ENCODE data around the gene ELL. TPM values are rescaled to one million over a fixed set of nuclear protein-coding genes. Genes with fewer than 3 reads are reported as not detected.

Gene ELL
- total RNA-seq, 1 experiment from 2014 or later = 17.0 TPM

DNA sequence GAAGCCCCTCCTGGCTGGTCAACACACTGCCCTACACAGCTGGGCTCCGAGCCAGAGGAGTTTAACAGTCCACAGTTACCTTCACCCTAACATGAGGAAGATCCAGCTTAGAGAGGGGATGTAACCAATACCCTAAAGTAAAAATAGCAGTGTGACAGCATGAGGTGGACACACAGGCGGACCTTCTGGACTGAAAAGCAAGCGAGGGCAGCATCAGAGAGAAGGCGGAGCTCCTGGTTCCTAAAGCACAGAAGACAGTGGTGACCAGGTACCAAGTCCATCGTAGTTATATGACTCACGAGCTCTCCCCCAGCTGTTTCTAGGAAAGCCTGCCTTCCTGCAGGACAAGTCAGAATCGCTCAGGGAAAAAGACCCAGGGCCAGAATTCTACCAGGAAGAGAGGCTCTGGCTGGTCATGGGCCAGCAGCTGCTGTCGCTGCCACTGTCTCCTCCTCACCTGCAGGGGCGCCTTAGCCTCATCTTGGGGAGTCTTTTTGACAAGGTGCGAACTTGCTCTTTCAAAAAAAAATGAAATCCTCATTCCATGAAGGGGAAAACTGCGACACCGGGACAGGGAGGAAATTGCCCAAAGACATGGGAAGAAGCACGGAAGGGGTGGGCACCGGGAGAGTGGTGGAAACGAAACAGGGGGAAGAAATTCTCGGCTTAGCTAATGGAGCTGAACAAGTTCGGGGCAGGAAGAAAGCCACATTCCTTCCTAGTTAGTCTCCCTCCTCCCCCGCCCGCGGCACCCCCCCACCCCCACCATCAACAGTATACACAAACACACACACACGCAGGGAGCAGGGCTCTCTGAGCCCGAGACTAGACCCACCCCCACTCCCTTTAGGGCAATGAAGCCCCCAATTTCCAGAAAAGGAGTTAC, 1.7 kb downstream of the ELL start:
- H3K9me3 Mint-ChIP-seq = no peaks in the 10 kb centered on the region
- H4K91ac ChIP-seq (ENCODE audit: insufficient read length, low read depth, low read length) = no peak overlapping the region
- H3K14ac ChIP-seq (ENCODE audit: insufficient read depth, low read length) = no peak overlapping the region
- H3K27me3 Mint-ChIP-seq (ENCODE audit: low read depth) = no peaks in the 10 kb centered on the region
- H3K27me3 ChIP-seq (ENCODE audit: insufficient read depth, low read length) = no peaks in the 10 kb centered on the region
- H4K20me1 ChIP-seq (ENCODE audit: control insufficient read depth, insufficient read depth, insufficient read length) = no peaks in the 10 kb centered on the region
- no peak overlapping the region for H3K23ac ChIP-seq (ENCODE audit: insufficient read length, low read depth, low read length)
- H3K36me3 Mint-ChIP-seq (ENCODE audit: insufficient read depth in 1 of 3, low read depth in 3 of 3) = no peaks in the 10 kb centered on the region
- peak overlapping the region; percentile 99 for H3K4me2 ChIP-seq (ENCODE audit: insufficient read depth, insufficient read length, low read length)
- peak overlapping the region in 2 of 3 experiments; percentile 76 to 91; a peak in 4 of 7 replicates for H3K27ac Mint-ChIP-seq
- TF ChIP-seq, protein P1, sequence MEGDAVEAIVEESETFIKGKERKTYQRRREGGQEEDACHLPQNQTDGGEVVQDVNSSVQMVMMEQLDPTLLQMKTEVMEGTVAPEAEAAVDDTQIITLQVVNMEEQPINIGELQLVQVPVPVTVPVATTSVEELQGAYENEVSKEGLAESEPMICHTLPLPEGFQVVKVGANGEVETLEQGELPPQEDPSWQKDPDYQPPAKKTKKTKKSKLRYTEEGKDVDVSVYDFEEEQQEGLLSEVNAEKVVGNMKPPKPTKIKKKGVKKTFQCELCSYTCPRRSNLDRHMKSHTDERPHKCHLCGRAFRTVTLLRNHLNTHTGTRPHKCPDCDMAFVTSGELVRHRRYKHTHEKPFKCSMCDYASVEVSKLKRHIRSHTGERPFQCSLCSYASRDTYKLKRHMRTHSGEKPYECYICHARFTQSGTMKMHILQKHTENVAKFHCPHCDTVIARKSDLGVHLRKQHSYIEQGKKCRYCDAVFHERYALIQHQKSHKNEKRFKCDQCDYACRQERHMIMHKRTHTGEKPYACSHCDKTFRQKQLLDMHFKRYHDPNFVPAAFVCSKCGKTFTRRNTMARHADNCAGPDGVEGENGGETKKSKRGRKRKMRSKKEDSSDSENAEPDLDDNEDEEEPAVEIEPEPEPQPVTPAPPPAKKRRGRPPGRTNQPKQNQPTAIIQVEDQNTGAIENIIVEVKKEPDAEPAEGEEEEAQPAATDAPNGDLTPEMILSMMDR (conservative IDR thresholded peaks at IDR 0.05) = peak; percentile 77
- H3K18ac ChIP-seq (ENCODE audit: insufficient read length, low read depth, low read length) = no peak overlapping the region
- DNase-seq = peak; percentile 80
- peaks cover 25 to 27% of the 10 kb centered on the region in 2 experiments for H3K4me1 Mint-ChIP-seq
- H2BK120ac ChIP-seq (ENCODE audit: low read depth, low read length, poor library complexity, severe bottlenecking) = no peak overlapping the region
- H3K4ac ChIP-seq (ENCODE audit: low read depth, low read length) = no peak overlapping the region
- no peak overlapping the region for H2BK12ac ChIP-seq (ENCODE audit: insufficient read length, low read depth, low read length)
- no peak overlapping the region for H2AK5ac ChIP-seq (ENCODE audit: insufficient read length, low read length)
- H3K79me2 ChIP-seq (ENCODE audit: insufficient read depth, low read length) = peaks cover 14% of the 10 kb centered on the region
- H3K9ac ChIP-seq (ENCODE audit: extremely low read depth, insufficient read length, low read length) = peak overlapping the region; percentile 20
- peaks cover 4% of the 10 kb centered on the region for H3K79me1 ChIP-seq (ENCODE audit: insufficient read depth, low read depth, low read length, poor library complexity, severe bottlenecking)
- peaks cover 3% of the 10 kb centered on the region; the same call in 1 of the 2 replicates for H3K4me1 ChIP-seq (ENCODE audit: insufficient read depth, low read length)
- H3K56ac ChIP-seq (ENCODE audit: insufficient read length, low read depth, low read length) = no peak overlapping the region
- peaks cover 12% of the 10 kb centered on the region for H3K23me2 ChIP-seq (ENCODE audit: insufficient read length, low read depth, low read length, poor library complexity, severe bottlenecking)
- no peak overlapping the region for H2AFZ ChIP-seq (ENCODE audit: low read length)
- H4K5ac ChIP-seq (ENCODE audit: insufficient read length, low read depth, low read length) = no peak overlapping the region
- H3K4me3 Mint-ChIP-seq = peak overlapping the region; percentile 92 to 96
- H2BK15ac ChIP-seq (ENCODE audit: low read depth, low read length) = peak overlapping the region; percentile 98; the same call in 1 of the 2 replicates
- no peaks in the 10 kb centered on the region for H3K9me3 ChIP-seq (ENCODE audit: control insufficient read depth, low read depth, low read length)
- no peak overlapping the region for H3T11ph ChIP-seq (ENCODE audit: low read length)
- no CpG with 5 or more reads among the region's 22 CpGs for WGBS (ENCODE audit: extremely low coverage, insufficient read length, low lambda C conversion rate)
- H3K27ac ChIP-seq (ENCODE audit: insufficient read length, low read depth, low read length) = no peak overlapping the region
- H2BK20ac ChIP-seq (ENCODE audit: low read depth, low read length, poor library complexity, severe bottlenecking) = no peak overlapping the region
- no peak overlapping the region for H4K8ac ChIP-seq (replicated peaks; ENCODE audit: insufficient read length, low read depth, low read length)
- no peak overlapping the region for H2BK5ac ChIP-seq (ENCODE audit: insufficient read length, low read length)
